Aorta (tissue), 5 donors: ENCODE data around the gene UGT1A4. TPM values are rescaled to one million over a fixed set of nuclear protein-coding genes. Genes with fewer than 3 reads are reported as not detected.
"Not testable (repeated sequence)": the region's sequence is repeated elsewhere in the genome, so short reads cannot be mapped to it uniquely, and the experiment has no call there.

Experiments
- ATAC-seq: fragments of 200-7000 bp; cut with Tn5 transposase; one replicate; pipeline ENCODE4 v1.9.1; 2022; ENCODE audit warnings: moderate library complexity; ENCODE audit not compliant: low FRiP score
- DNase-seq, 2 donors: peaks; one replicate each; pipeline ENCODE4 v3.0.0-alpha.2; 2020
- H3K27ac ChIP-seq, 2 donors: one replicate each; pipeline ENCODE4 v1.5.1; 2013; ENCODE audit warnings: low read length in 2 of 2, mild to moderate bottlenecking in 2 of 2, moderate library complexity in 2 of 2, control low read depth in 1 of 2, inconsistent platforms in 1 of 2, low read depth in 1 of 2
- H3K27me3 ChIP-seq, 2 donors: one replicate each; pipeline ENCODE4 v1.6.1; 2013; ENCODE audit warnings: control low read depth in 1 of 2, low read length in 1 of 2, mild to moderate bottlenecking in 1 of 2, moderate library complexity in 1 of 2; ENCODE audit not compliant: insufficient read depth in 2 of 2, control insufficient read depth in 1 of 2
- H3K36me3 ChIP-seq, 2 donors: one replicate each; pipeline ENCODE4 v1.6.1; 2013; ENCODE audit warnings: control low read depth in 1 of 2, low read length in 1 of 2, mild to moderate bottlenecking in 1 of 2; ENCODE audit not compliant: insufficient read depth in 2 of 2, control insufficient read depth in 1 of 2
- H3K4me1 ChIP-seq, 2 donors: one replicate each; pipeline ENCODE4 v1.6.1; 2013; ENCODE audit warnings: low read length in 2 of 2, control low read depth in 1 of 2, mild to moderate bottlenecking in 1 of 2, moderate library complexity in 1 of 2; ENCODE audit not compliant: insufficient read depth in 2 of 2, control insufficient read depth in 1 of 2
- H3K4me3 ChIP-seq, 2 donors: one replicate each; pipeline ENCODE4 v1.5.1; 2013; ENCODE audit warnings: low read length in 2 of 2, control low read depth in 1 of 2, mild to moderate bottlenecking in 1 of 2
- H3K9me3 ChIP-seq: one replicate; pipeline ENCODE4 v1.6.1; 2013; ENCODE audit warnings: mild to moderate bottlenecking, low read length; ENCODE audit not compliant: control insufficient read depth
- WGBS, 2 donors: extraction: QIAGEN DNeasy Blood & Tissue Kit; methylation state at CpG; one replicate each; pipeline ENCODE4 v1.1.7; 2013; 5-methylcytosine and 5-hydroxymethylcytosine counted together
- intact Hi-C, 2 donors: fragments of 100-400 bp; cut with DNase I; formaldehyde crosslinking; loops; one replicate each; pipeline versions ENCODE4 v1.14.2 to v1.15.0; 2022
- polyA plus RNA-seq, 2 donors: library from polyadenylated mRNA; stranded (reverse); fragments of 200-250 nt; gene quantifications; one replicate each; pipeline ENCODE4 v1.2.3, GENCODE V29; 2013
- total RNA-seq, 2 donors: library from RNA; stranded (reverse); fragmentation: NEBNext Ultra II Directional; extraction: Animal tissue kit (Norgen Biotek cat#: 25700); gene quantifications; one replicate each; pipeline ENCODE4 v1.2.1, GENCODE V29; 2021
- donor health status: healthy with polysubstance abuse.
- donor health status: Bipolar disorder and iron deficiency.
- donor health status: DM: no; HTN: no; CAD: no.
- donor health status: DM: no; HTN: no; CAD: no.
- donor health status: DM: yes; HTN: yes; CAD: no.

Gene UGT1A4
- total and polyA plus RNA-seq, 4 donors: not detected

DNA sequence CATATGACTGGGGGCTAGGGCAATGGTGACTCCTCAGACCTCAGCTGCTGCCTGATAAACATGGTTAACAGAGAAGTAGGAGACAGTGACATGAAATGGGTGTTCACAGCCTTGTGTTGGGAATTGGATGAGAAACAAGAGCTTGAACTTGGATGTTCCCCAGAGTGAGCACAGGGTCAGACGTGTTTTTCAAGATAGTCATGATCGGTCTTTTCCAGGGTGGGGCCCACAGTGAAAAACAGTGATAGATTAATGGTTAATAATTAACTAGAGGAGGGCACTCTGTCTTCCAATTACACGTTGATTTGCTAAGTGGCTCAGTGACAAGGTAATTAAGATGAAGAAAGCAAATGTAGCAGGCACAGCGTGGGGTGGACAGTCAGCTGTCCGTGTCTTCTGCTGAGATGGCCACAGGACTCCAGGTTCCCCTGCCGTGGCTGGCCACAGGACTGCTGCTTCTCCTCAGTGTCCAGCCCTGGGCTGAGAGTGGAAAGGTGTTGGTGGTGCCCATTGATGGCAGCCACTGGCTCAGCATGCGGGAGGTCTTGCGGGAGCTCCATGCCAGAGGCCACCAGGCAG lies 10.3 kb downstream of the UGT1A4 start, which contains the start of gene UGT1A3:
Gene UGT1A3 (plus strand): TSS at position 320 of the 579 bp plus-strand sequence. CDS start 85 bp downstream, at position 405.
- no peaks in the 10 kb centered on the region for H3K27me3 ChIP-seq
- no peak for ATAC-seq
- H3K27ac ChIP-seq: no peak within 1 kb of the TSS
- no peak within 1 kb of the TSS for H3K4me3 ChIP-seq
- intact Hi-C loops: no loop called here
- no peak for DNase-seq
- no peaks in the 10 kb centered on the region for H3K9me3 ChIP-seq
- H3K4me1 ChIP-seq: no peaks in the 10 kb centered on the region
- H3K36me3 ChIP-seq: no peaks in the 10 kb centered on the region
- WGBS, 2 donors: 75 to 79% methylated on average over 8 of the region's 8 CpGs

DNA sequence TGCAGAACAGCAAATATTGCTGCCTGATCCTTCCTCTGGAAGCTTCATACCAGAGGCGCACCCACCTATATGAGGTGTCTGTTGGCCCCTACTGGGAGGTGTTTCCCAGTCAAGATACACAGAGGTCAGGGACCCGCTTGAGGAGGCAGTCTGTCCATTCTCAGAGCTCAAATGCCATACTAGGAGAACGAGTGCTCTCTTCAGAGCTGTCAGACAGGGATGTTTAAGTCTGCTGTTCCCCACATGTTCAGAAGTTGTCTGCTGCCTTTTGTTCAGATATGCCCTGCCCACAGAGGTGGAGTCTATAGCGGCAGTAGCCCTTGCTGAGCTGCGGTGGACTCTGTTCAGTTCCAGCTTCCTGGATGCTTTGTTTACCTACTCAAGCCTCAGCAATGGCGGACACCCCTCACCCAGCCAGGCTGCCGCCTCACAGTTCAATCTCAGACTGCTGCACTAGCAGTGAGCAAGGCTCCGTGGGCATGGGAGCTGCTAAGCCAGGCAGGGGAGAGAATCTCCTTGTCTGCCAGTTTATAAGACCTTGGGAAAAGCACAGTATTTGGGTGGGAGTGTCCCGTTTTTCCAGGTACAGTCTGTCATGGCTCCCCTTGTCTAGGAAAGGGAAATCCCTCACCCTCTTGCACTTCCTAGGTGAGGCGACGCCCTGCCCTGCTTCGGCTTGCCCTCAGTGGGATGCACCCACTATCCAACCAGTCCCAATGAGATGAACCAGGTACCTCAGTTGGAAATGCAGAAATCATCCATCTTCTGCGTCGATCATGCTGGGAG lies 18.5 kb downstream of the UGT1A4 start:
- ATAC-seq, intact Hi-C loops, H3K36me3 ChIP-seq, DNase-seq, H3K27me3 ChIP-seq, H3K9me3 ChIP-seq, H3K4me3 ChIP-seq, H3K4me1 ChIP-seq, H3K27ac ChIP-seq: not testable (repeated sequence)
- WGBS, 2 donors: 81 to 85% methylated on average over 14 of the region's 14 CpGs

DNA sequence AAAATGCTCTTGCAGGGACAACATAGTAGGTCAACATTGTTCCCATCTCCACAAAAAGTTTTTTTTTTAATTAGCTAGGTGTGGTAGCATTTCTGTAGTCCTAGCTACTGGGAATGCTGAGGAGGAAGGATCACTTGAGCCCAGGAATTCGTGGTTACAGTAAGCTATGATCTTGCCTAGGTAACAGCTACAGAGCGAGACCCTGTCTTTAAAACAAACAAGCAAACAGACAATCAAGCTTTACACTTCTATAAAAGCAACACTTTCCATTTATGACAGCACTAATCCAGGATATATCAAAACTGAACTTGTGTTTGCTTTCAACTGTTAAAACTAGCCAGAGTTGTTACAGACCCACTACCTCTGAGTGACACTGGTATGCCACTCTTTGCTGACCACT lies 22.3 kb downstream of the UGT1A4 start:
- intact Hi-C loops: no loop called here
- no peaks in the 10 kb centered on the region for H3K4me1 ChIP-seq
- 53 to 70% methylated on average over 2 of the region's 2 CpGs for WGBS, 2 donors
- DNase-seq (no peak), ATAC-seq (no peak)
- H3K27ac ChIP-seq: no peak overlapping the region
- no peaks in the 10 kb centered on the region for H3K36me3 ChIP-seq
- no peak overlapping the region for H3K4me3 ChIP-seq
- no peaks in the 10 kb centered on the region for H3K9me3 ChIP-seq
- H3K27me3 ChIP-seq: no peaks in the 10 kb centered on the region

DNA sequence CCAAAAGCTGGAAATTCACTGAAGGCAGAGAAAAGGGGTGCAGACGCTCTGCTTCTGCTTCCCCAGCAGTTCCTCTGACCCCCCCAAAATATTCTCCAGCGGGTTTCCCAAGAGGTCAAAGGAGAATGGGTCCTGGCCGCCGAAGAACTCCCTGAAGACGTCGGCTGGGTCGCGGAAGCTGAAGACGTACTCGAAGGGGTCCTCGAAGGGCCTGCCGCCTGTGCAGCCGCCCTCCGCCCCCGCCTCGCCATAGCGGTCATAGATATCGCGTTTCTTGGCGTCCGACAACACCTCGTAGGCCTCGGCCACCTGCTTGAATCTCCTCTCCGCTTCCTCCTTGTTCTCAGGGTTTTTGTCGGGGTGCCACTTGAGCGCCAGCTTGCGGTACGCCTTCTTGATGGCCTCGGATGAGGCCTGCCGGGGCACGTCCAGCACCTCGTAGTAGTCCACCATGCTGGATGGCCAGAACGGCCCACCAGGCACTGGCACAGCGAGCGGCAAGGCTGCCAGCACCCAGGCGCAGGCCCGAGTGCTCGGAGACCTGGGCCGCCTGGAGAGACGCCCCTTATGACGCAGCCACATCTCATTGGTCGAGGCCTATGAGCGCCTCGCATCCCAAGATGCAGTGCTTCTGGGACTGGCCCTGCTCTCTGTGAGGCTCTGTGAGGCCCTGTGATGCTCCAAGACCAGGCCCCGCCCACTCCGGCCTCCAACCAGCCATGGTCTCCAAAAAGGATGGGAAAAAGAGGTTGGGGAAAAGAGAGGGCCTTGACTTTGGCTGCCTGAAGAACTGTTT lies 25.1 kb downstream of the UGT1A4 start:
- Histone ChIP-seq H3K27ac (no peak overlapping the region), H3K4me1 (no peaks in the 10 kb centered on the region), H3K9me3 (no peaks in the 10 kb centered on the region), H3K36me3 (no peaks in the 10 kb centered on the region), H3K4me3 (no peak overlapping the region), H3K27me3 (no peaks in the 10 kb centered on the region)
- 94 to 95% methylated on average over 44 to 46 of the region's 46 CpGs for WGBS, 2 donors
- ATAC-seq (no peak), DNase-seq (no peak)
- intact Hi-C loops: no loop called here

DNA sequence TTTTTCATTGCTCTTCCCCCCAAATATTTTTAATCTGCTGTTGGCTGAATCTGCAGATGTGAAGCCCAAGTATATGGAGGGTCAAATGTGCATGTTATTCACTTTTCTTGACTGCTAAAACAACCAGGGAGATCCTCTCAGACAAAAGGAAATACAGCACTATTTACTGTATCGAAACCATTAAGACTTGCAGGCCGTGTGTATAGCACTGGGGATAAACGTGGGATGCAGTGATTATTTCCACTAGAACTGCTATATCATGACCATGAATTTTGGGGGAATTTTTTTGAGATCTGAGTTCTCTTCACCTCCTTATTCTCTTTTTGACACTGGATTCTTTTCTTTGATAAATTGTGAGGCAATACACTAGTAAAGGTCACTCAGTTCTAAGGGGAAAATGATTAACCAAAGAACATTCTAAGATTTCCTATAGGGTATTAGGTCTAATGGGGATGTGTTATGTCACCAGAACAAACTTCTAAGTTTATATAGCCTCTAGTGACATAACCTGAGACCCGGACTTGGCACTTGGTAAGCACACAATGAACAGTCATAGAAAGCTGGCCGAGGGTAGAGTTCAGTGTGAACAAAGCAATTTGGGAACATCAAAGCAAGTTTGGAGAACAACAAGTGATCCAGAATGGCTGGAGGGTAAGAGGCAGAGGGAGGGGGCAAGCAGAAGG lies 26.7 kb downstream of the UGT1A4 start:
- DNase-seq: no peak
- Histone ChIP-seq H3K36me3 (no peaks in the 10 kb centered on the region), H3K27me3 (no peaks in the 10 kb centered on the region), H3K4me3 (no peak overlapping the region), H3K4me1 (no peaks in the 10 kb centered on the region), H3K27ac (no peak overlapping the region), H3K9me3 (no peaks in the 10 kb centered on the region)
- no peak for ATAC-seq
- intact Hi-C loops: no loop called here
- WGBS, 2 donors: 81 to 84% methylated on average over 5 of the region's 5 CpGs

DNA sequence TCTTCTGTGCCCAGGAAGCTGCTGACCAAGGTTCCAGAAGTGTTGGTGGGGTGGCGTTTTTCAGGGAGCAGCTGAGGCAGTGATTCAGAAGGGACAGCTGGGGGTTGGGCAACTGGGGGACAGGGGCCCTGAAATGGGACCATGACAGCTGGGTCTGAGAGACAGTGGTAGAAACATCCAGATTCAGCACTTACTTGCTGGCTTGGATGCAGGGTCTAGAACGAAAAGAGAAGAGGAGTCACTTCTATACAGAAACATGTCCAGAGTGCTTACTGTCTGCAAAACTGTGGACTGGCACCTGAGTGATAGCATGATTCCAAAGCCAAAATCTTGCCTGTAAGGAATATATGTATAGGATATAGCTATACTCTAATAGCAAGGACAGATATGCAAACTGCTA lies 27.3 kb downstream of the UGT1A4 start:
- H3K9me3 ChIP-seq, H3K27ac ChIP-seq, ATAC-seq, intact Hi-C loops, H3K4me3 ChIP-seq, H3K4me1 ChIP-seq, H3K27me3 ChIP-seq, H3K36me3 ChIP-seq, DNase-seq: not testable (repeated sequence)
- WGBS, 2 donors: 49 to 68% methylated on average over 2 of the region's 2 CpGs

DNA sequence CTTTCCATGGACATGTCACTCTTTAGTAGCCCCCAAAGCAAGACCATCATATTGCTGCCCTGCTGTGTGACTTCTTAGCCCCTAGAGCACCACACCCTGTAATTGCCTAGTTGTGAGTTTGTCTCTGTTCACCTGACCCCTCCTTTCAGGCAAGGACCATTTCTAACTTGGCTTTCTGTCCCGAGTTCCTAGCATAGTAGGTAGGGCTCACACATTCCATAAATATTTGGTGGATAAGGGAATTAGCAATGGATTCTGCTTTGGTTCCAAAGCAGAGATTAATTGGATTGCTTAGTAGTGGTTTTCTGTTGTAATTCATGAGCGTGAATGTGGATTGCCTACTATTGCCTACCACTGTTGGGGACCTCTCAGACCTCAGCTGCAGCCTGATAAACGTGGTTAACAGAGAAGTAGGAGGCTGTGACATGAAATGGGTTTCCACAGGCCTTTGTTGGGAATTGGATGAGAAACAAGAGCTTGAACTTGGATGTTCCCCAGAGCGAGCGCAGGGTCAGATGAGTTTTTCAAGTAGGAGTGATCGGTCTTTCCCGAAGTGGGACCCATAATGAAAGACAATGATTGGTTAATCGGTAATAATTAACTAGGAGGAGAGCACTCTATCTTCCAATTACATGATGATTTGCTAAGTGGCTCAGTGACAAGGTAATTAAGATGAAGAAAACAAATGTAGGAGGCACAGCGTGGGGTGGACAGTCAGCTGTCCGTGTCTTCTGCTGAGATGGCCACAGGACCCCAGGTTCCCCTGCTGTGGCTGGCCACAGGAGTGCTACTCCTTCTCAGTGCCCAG lies 28.1 kb downstream of the UGT1A4 start:
- ATAC-seq: no peak
- Histone ChIP-seq H3K4me1 (no peaks in the 10 kb centered on the region), H3K36me3 (no peaks in the 10 kb centered on the region), H3K27me3 (no peaks in the 10 kb centered on the region), H3K27ac (no peak overlapping the region), H3K4me3 (no peak overlapping the region), H3K9me3 (no peaks in the 10 kb centered on the region)
- intact Hi-C loops: no loop called here
- 67 to 73% methylated on average over 10 of the region's 10 CpGs for WGBS, 2 donors
- no peak for DNase-seq

DNA sequence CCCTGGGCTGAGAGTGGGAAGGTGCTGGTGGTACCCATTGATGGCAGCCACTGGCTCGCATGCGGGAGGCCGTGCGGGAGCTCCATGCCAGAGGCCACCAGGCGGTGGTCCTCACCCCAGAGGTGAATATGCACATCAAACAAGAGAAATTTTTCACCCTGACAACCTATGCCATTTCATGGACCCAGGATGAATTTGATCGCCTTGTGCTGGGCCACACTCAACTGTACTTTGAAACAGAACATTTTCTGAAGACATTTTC lies 28.7 kb downstream of the UGT1A4 start:
- intact Hi-C loops: no loop called here
- no peaks in the 10 kb centered on the region for H3K4me1 ChIP-seq

More for the DNA sequence above, 28.7 kb downstream of the UGT1A4 start:
- ATAC-seq: no peak
- Histone ChIP-seq H3K27me3 (no peaks in the 10 kb centered on the region), H3K4me3 (no peak overlapping the region), H3K9me3 (no peaks in the 10 kb centered on the region), H3K27ac (no peak overlapping the region), H3K36me3 (no peaks in the 10 kb centered on the region)
- DNase-seq: no peak
- WGBS, 2 donors: 94 to 96% methylated on average over 6 of the region's 6 CpGs
